Left kidney (tissue), 8 donors: ENCODE results near the gene NUP133. TPM values are rescaled to one million over a fixed set of nuclear protein-coding genes. Genes with fewer than 3 reads are reported as not detected.
"Not testable (repeated sequence)": the region's sequence is repeated elsewhere in the genome, so short reads cannot be mapped to it uniquely, and the experiment has no call there.

Experiments used
- DNase-seq: peaks from one replicate; pipeline ENCODE4 v3.0.0-alpha.2; 2013
- long read RNA-seq, 8 donors: transcript quantifications; one replicate each; lab custom pipeline, GENCODE V29; 2026
- polyA plus RNA-seq: library from polyadenylated mRNA; unstranded; fragments of 120-200 nt; gene quantifications from one replicate; pipeline ENCODE4 v1.2.1, GENCODE V29; 2013; ENCODE audit not compliant: insufficient read length

The NUP133 gene
- 52.0 TPM for polyA plus RNA-seq
- long read RNA-seq, donor 1, full-length matches to known transcripts, result 6 of 6 reads
- long read RNA-seq, donor 1, partial matches to known transcripts, result 0 of 6 reads
- long read RNA-seq, donor 1, other reads (novel, unspliced or antisense), result 0 of 6 reads
- long read RNA-seq, donor 2, full-length matches to known transcripts, result 4 of 4 reads
- long read RNA-seq, donor 2, partial matches to known transcripts, result 0 of 4 reads
- long read RNA-seq, donor 2, other reads (novel, unspliced or antisense), result 0 of 4 reads
- long read RNA-seq, donor 3, full-length matches to known transcripts, result 3 of 3 reads
- long read RNA-seq, donor 3, partial matches to known transcripts, result 0 of 3 reads
- long read RNA-seq, donor 3, other reads (novel, unspliced or antisense), result 0 of 3 reads
- long read RNA-seq, donor 4, result 0 reads
- long read RNA-seq, donor 5, full-length matches to known transcripts, result 8 of 8 reads
- long read RNA-seq, donor 5, partial matches to known transcripts, result 0 of 8 reads
- long read RNA-seq, donor 5, other reads (novel, unspliced or antisense), result 0 of 8 reads
- long read RNA-seq, donor 6, full-length matches to known transcripts, result 2 of 2 reads
- long read RNA-seq, donor 6, partial matches to known transcripts, result 0 of 2 reads
- long read RNA-seq, donor 6, other reads (novel, unspliced or antisense), result 0 of 2 reads
- long read RNA-seq, donor 7, full-length matches to known transcripts, result 11 of 11 reads
- long read RNA-seq, donor 7, partial matches to known transcripts, result 0 of 11 reads
- long read RNA-seq, donor 7, other reads (novel, unspliced or antisense), result 0 of 11 reads
- long read RNA-seq, donor 8, full-length matches to known transcripts, result 3 of 3 reads
- long read RNA-seq, donor 8, partial matches to known transcripts, result 0 of 3 reads
- long read RNA-seq, donor 8, other reads (novel, unspliced or antisense), result 0 of 3 reads

DNA sequence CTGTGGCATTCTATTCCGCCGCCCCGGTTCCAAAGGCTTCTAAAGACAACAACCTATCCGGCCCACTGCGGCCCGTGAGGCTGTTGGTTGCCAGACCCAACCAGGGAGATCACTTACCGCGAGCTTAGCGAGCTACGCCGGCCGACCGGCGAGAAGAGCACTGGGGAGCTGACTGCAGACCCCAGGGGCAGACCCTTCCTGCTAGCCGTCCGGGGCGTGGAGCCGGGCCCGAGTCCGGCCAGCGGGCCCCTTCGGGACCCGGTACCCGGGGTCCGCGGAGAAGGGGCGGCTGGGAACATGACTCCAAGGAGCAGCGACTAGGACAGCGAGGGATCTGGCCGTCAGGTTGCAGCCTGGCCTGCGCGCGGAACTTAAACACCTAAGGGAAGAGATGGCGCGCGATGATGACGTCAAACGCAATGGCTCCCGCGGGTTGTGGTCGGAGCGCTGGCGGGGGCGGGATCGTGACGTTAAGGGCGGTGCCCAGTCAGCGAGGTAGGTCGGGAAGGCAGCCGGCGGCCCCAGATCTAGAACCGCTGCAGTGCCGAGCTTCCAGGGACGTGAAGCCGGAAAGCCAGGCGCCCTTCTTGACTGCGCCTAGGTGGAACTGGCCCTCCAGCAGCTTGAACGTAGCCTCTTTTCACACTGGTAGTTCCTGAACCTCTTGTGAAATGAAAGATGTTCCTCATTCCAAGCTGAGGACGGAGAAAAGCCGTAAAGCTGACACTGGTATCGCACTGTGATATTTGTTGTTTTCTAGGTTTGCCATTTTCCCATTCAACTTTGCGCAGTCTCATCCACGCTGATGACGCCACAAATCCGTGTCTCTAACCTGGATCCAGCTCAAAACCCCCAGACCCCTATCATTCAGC lies at the start of gene NUP133:
TSS of gene NUP133 (minus strand) at position 391 of the 872 bp plus-strand sequence. CDS start at position 299, 92 bp downstream.
- DNase-seq, result peak; percentile 99

GRCh38 chr1:229557200-229557850 lies 49.2 kb upstream of the NUP133 start:
- no peak for DNase-seq

DNA sequence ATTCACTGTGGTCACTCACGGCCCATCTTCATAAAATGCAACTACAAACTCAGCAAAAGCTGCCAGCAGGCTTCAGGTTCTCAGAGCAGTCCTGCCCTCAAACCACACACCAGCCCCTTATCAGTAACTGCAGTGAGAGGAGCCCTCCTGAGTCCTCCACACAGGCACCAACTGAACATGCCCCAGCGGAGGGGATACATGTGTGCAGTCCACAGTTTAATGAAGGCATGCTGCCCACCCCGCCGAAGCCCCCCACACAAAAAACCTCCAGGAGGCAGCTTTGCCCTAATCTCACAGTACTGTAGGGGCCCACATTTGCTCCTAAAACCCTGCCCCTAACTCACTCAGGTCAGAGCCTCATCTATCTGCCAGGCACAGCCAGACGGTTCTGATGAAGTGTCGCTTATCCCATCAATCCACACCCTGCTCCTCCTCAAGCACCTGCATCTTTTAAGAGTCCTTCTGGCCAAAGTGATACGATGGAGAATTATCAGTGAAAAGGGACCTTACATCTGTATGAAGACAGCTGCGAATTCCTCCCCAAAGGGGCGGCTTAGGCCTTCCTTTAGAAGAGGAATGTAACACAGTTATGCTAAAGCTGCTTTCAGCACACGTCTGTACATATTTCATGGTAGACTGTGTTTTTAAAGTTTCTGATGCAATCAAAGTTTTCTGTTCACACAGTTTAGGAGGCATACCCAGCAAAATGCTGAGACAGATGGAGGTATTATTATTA lies 46.9 kb upstream of the NUP133 start:
- DNase-seq, result no peak

GRCh38 chr1:229553621-229554130 lies 45.5 kb upstream of the NUP133 start:
- DNase-seq, result no peak

- no peak for DNase-seq
These were observed 44.6 kb upstream of the NUP133 start for GRCh38 chr1:229552732-229553131.

GRCh38 chr1:229550812-229551567 lies 42.8 kb upstream of the NUP133 start:
- DNase-seq, result no peak

DNA sequence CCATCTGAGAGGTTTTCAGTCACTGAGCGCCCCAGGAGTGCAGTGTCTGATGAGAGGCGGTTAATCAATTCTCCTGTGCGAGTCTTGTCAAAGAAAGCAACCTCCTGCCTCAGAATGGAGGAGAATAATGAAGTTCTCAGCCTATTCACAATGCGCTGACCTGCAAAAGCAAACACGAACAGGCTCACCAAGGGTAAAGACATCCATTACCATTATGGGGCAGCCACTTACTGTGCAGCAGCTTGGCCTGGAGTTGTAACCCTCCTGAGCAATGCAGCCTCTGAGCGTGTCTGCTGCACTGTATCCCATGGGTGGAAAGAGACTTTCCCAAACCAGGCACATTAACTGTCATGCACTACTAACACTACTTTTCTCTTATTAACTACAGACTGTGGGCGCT lies 39.4 kb upstream of the NUP133 start:
- DNase-seq, result no peak

DNA sequence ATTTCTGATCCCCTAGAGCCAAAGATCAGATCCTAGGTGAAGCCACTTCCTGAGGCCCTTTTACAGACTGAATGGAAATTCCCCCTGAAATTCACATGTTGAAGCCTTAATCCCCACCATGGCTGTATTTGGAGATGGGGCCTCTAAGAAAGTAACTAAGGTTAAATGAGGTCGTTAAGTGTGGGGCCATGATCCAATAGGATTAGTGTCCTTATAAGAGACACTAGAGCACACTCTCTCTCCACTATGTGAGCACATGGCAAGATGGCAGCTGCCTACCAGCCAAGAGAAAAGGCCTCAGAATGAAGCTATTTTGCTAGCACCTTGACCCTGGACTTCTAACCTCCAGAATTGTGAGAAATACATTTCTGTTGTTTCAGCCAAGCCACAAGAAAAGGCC lies 36.4 kb upstream of the NUP133 start:
- DNase-seq, result no peak

- DNase-seq, result no peak
These were observed 31.8 kb upstream of the NUP133 start for GRCh38 chr1:229539863-229540506.

- no peak for DNase-seq
These were observed 30.8 kb upstream of the NUP133 start for GRCh38 chr1:229538945-229539344.

DNA sequence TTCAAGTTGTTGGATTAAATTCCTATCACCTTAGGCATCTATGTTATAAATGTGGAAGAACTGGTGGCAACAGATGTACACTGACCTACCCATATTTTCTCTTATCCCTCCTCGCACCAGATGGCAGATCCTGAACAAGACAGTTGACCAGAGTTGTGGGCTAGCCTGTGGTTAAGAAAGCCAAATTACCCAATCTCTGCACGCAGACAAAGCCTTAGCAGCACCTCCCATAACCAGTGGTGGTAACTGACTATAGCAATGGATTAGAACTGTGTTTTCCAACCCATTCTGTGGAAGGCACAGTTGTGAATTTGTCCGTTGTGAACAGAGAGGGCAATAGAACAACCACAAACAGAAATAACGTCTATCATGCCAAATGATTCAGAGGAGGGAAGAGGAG lies 29.8 kb upstream of the NUP133 start:
- no peak for DNase-seq

DNA sequence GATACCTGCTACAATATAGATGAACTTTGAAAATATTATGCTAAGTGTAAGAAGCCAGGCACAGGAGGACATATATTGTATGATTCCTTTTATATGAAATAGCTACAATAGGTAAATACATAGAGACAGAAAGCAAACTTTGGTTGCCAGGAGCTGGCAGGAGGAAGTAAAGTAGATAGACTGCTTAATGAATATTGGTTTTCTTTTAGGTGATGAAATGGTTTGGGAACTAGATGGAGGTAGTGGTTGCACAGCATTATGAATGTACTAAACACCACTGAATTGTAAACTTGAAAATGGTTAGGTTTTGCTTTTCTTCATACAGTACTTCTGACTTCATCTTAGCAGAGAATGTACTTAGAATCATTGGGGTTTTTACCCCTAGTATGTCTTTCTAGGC lies 28.8 kb upstream of the NUP133 start:
- DNase-seq, result no peak

DNA sequence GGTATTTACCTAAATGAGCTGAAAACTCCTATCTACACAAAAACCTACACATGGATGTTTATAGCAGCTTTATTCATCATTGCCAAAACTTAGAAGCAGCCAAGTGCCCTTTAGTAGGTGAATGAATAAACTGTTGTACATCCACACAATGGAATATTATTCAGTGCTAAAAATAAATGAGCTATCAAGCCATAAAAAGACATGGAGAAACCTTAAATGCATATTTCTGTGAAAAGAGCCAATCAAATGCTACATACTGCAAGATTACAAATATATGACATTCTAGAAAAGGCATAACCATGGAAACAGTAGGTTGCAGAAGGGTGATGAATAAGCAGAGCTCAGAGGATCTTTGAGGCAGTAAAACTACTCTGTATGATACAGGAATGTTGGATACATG lies 27.1 kb upstream of the NUP133 start:
- DNase-seq, result no peak

DNA sequence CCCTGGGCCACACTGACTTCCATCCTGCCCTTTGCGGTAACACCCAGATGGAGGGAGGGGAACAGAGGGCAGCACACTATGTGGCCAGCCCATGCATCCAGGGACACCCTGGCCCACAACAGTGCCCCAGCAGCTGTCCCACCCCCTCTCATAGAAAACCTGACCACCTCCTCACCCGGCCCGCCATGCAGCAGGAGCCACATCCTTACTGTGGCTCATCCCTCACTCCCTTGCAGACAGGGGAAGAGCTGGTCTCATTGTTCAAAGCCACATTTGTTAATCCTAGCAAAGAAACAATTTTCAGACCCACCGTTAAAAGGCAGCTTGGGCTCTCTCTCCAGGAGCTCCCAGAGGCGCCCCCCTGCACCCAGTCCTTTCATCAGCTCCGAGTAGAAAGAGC lies 23.2 kb upstream of the NUP133 start:
- no peak for DNase-seq

DNA sequence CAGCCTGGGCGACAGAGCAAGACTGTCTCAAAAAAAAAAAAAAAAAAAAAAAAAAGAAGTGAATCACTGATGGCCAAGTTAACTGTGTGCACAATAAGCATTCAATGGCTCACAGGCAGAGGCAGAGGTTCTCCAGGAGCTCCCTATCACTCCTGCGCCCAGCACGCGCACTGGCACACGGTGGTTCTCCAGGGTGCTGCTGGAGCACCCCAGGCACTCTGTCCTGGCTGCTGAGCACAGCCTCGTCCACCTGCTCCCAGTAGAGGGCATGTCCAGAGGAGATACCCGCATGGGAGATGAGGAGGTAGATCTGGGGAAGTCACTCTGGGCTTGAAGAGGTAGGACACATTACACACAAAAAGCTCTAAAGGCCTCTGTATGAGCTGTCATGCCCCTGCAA lies 21.5 kb upstream of the NUP133 start:
- DNase-seq, result no peak

DNA sequence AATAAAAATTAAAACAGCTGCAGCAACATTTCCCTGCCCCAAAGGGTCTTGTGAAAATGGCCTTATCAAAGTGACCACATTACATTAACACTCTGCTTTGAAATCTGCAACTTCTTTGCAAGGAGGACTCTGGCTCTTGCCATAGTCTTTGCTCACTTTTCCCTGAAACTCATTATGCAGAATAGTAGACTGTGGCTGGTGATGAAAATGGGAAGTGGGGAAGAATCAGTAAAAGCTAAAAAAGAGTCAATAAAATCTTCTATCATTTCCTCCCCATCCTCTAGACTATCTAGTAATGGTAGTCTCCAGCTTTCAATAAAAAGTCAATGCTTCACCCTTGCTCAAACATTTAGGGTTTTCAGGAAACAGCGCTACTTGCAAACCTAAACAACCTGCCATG lies 18.6 kb upstream of the NUP133 start:
- no peak for DNase-seq

GRCh38 chr1:229523052-229523451 lies 14.9 kb upstream of the NUP133 start:
- DNase-seq, result no peak

- DNase-seq, result peak; percentile 49
These were observed 6.6 kb upstream of the NUP133 start for GRCh38 chr1:229514578-229515275.

DNA sequence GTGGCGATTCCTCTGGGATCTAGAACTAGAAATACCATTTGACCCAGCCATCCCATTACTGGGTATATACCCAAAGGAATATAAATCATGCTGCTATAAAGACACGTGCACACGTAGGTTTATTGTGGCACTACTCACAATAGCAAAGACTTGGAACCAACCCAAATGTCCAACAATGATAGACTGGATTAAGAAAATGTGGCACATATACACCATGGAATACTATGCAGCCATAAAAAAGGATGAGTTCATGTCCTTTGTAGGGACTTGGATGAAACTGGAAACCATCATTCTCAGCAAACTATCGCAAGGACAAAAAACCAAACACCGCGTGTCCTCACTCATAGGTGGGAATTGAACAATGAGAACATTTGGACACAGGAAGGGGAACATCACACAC lies 3.5 kb upstream of the NUP133 start:
- not testable (repeated sequence) for DNase-seq
